ENCODE measurements around the gene BBS1. TPM values are rescaled to one million over a fixed set of nuclear protein-coding genes. Genes with fewer than 3 reads are reported as not detected.

Gene BBS1
- total RNA-seq, 1 donor from 2014 or later: 53.8 TPM

GRCh38 chr11:66561178-66561974 lies 50.9 kb downstream of the BBS1 start:
- Histone ChIP-seq H3K4me3 (no peak overlapping the region), H3K4me1 (peaks cover 12% of the 10 kb centered on the region), H3K9me3 (no peaks in the 10 kb centered on the region), H3K27ac (no peak overlapping the region), H3K36me3 (no peaks in the 10 kb centered on the region), H3K27me3 (no peaks in the 10 kb centered on the region)
- no peak for TF ChIP-seq CTCF (IDR thresholded peaks at IDR 0.05)
- no peak for TF ChIP-seq POLR2AphosphoS5 (IDR thresholded peaks at IDR 0.05; ENCODE audit: insufficient read depth in 1 of 2, low read depth in 1 of 2)
- no peak for TF ChIP-seq POLR2A (IDR thresholded peaks at IDR 0.05)
- no peak for DNase-seq (ENCODE audit: extremely low spot score in 2 of 2)
- intact Hi-C loops (cut with DNase I): no loop called here

GRCh38 chr11:66561975-66562248 lies 51.5 kb downstream of the BBS1 start:
- H3K4me1 ChIP-seq: peaks cover 12% of the 10 kb centered on the region
- H3K4me3 ChIP-seq: no peak overlapping the region
- no peak for TF ChIP-seq POLR2AphosphoS5 (IDR thresholded peaks at IDR 0.05; ENCODE audit: insufficient read depth in 1 of 2, low read depth in 1 of 2)
- TF ChIP-seq CTCF (IDR thresholded peaks at IDR 0.05): no peak
- intact Hi-C loops (cut with DNase I): no loop called here
- H3K27me3 ChIP-seq: no peaks in the 10 kb centered on the region
- H3K27ac ChIP-seq: no peak overlapping the region
- no peaks in the 10 kb centered on the region for H3K36me3 ChIP-seq
- no peaks in the 10 kb centered on the region for H3K9me3 ChIP-seq
- DNase-seq (ENCODE audit: extremely low spot score in 2 of 2): no peak

DNA sequence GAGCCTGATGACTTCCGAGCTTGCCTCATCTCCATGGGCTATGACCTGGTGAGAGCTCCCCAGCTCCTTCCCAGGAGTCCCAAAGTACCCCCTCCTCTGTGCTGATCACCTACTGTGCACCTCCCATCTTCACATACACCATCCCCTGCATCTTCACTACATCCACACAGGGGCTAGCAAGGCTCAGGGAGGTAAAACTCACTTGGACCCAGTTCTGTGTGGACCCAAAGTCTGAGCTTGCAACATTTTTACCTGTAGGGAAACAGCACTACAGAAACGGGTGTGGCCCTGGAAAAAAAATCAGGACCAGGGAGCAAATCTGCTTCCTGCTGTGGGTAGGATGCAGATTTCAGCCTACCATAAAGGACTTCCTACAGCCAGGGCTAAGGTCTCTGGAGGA lies 51.8 kb downstream of the BBS1 start:
- no peaks in the 10 kb centered on the region for H3K36me3 ChIP-seq
- H3K27me3 ChIP-seq: no peaks in the 10 kb centered on the region
- H3K9me3 ChIP-seq: no peaks in the 10 kb centered on the region
- H3K4me1 ChIP-seq: peaks cover 16% of the 10 kb centered on the region
- DNase-seq (ENCODE audit: extremely low spot score in 2 of 2): no peak
- no peak for TF ChIP-seq POLR2A (IDR thresholded peaks at IDR 0.05)
- TF ChIP-seq POLR2AphosphoS5 (IDR thresholded peaks at IDR 0.05; ENCODE audit: insufficient read depth in 1 of 2, low read depth in 1 of 2): no peak
- TF ChIP-seq CTCF (IDR thresholded peaks at IDR 0.05): no peak
- H3K27ac ChIP-seq: no peak overlapping the region
- intact Hi-C loops (cut with DNase I): no loop called here
- H3K4me3 ChIP-seq: no peak overlapping the region

GRCh38 chr11:66562907-66563583 lies 52.6 kb downstream of the BBS1 start:
- no peak for DNase-seq (ENCODE audit: extremely low spot score in 2 of 2)
- no peak for TF ChIP-seq POLR2A (IDR thresholded peaks at IDR 0.05)
- Histone ChIP-seq H3K36me3 (no peaks in the 10 kb centered on the region), H3K4me1 (peaks cover 23% of the 10 kb centered on the region), H3K27ac (no peak overlapping the region), H3K4me3 (no peak overlapping the region), H3K27me3 (no peaks in the 10 kb centered on the region), H3K9me3 (no peaks in the 10 kb centered on the region)
- intact Hi-C loops (cut with DNase I): no loop called here

DNA sequence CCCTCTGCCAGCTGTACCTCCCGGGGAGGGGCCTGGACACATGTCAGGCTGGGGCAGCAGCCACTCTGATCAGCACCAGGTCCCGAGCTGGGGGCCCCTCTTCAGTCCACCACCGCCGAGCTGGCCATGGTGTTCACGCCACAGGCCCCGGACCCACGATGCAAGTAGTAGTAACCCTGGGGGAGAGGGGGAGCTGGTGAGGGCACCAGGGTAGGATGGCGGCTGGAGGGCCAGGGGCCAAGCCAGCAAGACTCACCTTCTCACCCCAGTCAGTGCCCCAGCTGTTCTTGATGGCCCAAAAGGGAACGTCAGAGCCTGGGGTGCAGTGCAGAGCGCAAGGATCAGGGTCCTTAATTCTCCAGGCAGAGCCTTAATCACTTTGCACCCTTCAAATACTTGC lies 53.4 kb downstream of the BBS1 start:
- Histone ChIP-seq H3K27me3 (no peaks in the 10 kb centered on the region), H3K36me3 (no peaks in the 10 kb centered on the region), H3K4me3 (no peak overlapping the region), H3K4me1 (peaks cover 23% of the 10 kb centered on the region), H3K27ac (no peak overlapping the region), H3K9me3 (no peaks in the 10 kb centered on the region)
- peak in 1 of 2 donors; percentile 47 for DNase-seq (ENCODE audit: extremely low spot score in 2 of 2)
- no peak for TF ChIP-seq CTCF (IDR thresholded peaks at IDR 0.05)
- TF ChIP-seq POLR2AphosphoS5 (IDR thresholded peaks at IDR 0.05; ENCODE audit: insufficient read depth in 1 of 2, low read depth in 1 of 2): no peak
- TF ChIP-seq POLR2A (IDR thresholded peaks at IDR 0.05): no peak
- intact Hi-C loops (cut with DNase I): no loop called here

Measured in vagina (tissue), 2 donors.